HG03432 (cell line): ENCODE data around the gene DTX1.

ENCODE experiments used
- ATAC-seq: cut with Tn5 transposase; IDR thresholded peaks from one replicate; pipeline ENCODE4 v1.9.1; 2021; ENCODE audit warnings: mild to moderate bottlenecking, moderate library complexity; ENCODE audit not compliant: unreplicated experiment

Gene DTX1

GRCh38 chr12:113056631-113057488 is at the start of gene DTX1:
DTX1 (plus strand) TSS chr12:113056730; CDS start chr12:113058193, 1,463 bp downstream.
- no peak for ATAC-seq

- ATAC-seq, result no peak
Observed at GRCh38 chr12:113007166-113007565, 49.4 kb upstream of the DTX1 start.

GRCh38 chr12:113010701-113011100 is 45.8 kb upstream of the DTX1 start:
- ATAC-seq, result no peak

GRCh38 chr12:113014565-113014964 is 42.0 kb upstream of the DTX1 start:
- ATAC-seq, result no peak

GRCh38 chr12:113016796-113017195 is 39.7 kb upstream of the DTX1 start:
- no peak for ATAC-seq

- ATAC-seq, result no peak
Observed at GRCh38 chr12:113019025-113019424, 37.5 kb upstream of the DTX1 start.

- no peak for ATAC-seq
Observed at GRCh38 chr12:113021500-113021899, 35.0 kb upstream of the DTX1 start.

- no peak for ATAC-seq
Observed at GRCh38 chr12:113022563-113023297, 33.8 kb upstream of the DTX1 start.

GRCh38 chr12:113027726-113028125 is 28.8 kb upstream of the DTX1 start:
- no peak for ATAC-seq

GRCh38 chr12:113030875-113031525 is 25.5 kb upstream of the DTX1 start:
- no peak for ATAC-seq

GRCh38 chr12:113039911-113040445 is 16.6 kb upstream of the DTX1 start:
- no peak for ATAC-seq

- no peak for ATAC-seq
Observed at GRCh38 chr12:113040722-113041171, 15.8 kb upstream of the DTX1 start.

- no peak for ATAC-seq
Observed at GRCh38 chr12:113041560-113041959, 15.0 kb upstream of the DTX1 start.

GRCh38 chr12:113043240-113043639 is 13.3 kb upstream of the DTX1 start:
- no peak for ATAC-seq

GRCh38 chr12:113044516-113044915 is 12.0 kb upstream of the DTX1 start:
- ATAC-seq, result no peak

GRCh38 chr12:113048716-113049127 is 7.8 kb upstream of the DTX1 start:
- no peak for ATAC-seq

GRCh38 chr12:113049976-113050742 is 6.4 kb upstream of the DTX1 start:
- no peak for ATAC-seq

GRCh38 chr12:113050795-113051194 is 5.7 kb upstream of the DTX1 start:
- ATAC-seq, result no peak

- ATAC-seq, result no peak
Observed at GRCh38 chr12:113051759-113052158, 4.8 kb upstream of the DTX1 start.

GRCh38 chr12:113052326-113052725 is 4.2 kb upstream of the DTX1 start:
- no peak for ATAC-seq
